ENCODE results near the gene FAM217B. TPM values are rescaled to one million over a fixed set of nuclear protein-coding genes. Genes with fewer than 3 reads are reported as not detected.
A peak's percentile ranks its signal among the peaks of the same experiment; 100 is the strongest.

FAM217B gene
- total RNA-seq, 1 donor from 2014 or later = 6.0 TPM

DNA sequence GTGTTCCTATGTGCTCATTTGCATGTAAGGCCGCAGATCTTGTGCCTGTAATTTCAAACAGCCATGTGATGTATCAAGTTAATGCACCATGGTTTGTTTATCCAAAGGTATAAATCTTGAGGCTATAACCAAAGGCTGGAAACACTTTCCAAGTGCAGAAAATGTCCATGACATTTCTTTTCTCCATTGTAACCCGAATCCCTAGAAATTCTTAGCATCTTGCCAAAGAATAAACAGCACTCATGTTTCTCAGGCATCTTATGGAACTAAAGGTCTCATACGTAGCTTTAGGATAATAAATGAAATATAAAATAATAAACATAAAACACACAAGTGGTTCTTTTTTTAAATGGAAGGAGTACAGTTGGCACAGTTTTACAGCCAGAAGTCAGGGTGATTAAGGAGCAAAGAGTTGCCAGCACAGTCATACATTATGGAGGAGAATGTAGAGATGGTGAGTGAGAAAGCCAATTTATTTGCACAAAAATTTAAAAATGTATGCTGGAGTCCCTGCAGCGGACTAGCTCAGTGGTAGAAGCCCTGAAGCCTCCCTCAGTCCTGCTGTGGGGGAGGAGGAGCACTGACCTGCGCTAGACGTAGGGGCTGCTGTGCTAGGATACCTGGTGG, 36.1 kb downstream of the FAM217B start:
- DNase-seq (ENCODE audit: low read depth) = no peak

DNA sequence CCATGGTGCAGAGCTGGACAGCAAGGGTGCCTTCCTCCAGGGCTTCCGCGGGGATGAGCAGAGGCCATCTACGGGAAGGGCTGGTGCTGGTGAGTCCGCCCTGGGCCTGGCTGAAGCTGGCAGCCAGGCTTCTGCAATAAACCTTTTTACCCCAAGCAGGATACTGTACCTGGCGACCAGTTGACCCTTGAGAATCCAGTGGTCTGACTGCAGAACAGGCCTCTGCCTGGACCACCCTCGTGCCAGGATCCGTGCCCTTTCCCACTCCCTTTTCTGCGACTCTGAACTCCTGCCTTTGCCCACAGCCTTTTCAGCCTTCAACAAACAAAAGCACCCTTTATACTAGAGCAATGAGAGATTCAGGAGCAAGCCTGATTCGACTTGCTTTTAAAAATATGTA, 36.9 kb downstream of the FAM217B start:
- DNase-seq (ENCODE audit: low read depth) = no peak

DNA sequence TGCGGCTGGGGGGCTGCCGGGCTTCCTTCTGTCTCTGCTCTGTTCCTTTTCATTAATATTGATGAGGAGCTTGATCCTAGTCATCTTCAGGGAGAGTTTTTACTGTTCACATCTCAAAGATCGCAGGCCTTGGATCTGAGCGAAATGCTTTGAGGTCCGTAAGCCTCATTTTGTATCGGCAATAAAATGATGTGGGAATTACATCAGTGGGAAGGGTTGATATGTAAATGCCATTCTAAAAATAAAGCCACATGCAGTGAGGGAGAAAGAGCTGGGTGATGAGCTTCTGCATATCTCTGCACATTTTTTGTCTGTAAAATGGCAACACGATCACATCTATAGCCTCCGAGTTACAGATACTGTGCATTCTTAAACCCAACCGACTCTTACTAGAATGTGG, 42.9 kb downstream of the FAM217B start:
- DNase-seq (ENCODE audit: low read depth) = no peak

DNA sequence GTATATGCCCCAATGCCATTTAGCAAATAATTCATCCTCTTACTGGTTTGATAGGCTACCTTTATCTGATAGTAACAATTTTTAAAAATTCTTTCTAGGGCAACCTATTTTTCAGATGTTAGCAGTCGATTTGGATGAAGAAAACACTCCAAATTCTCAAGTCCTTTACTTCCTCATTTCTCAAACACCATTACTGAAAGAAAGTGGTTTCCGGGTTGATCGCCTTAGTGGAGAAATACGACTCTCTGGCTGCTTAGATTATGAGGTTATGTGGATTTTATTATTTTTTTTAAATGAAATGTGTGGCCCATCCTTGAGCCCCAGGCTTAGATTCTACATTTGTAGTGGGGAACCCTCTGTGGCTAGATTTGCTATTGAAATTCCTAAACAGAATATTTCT, 44.4 kb downstream of the FAM217B start:
- no peak for DNase-seq (ENCODE audit: low read depth)

DNA sequence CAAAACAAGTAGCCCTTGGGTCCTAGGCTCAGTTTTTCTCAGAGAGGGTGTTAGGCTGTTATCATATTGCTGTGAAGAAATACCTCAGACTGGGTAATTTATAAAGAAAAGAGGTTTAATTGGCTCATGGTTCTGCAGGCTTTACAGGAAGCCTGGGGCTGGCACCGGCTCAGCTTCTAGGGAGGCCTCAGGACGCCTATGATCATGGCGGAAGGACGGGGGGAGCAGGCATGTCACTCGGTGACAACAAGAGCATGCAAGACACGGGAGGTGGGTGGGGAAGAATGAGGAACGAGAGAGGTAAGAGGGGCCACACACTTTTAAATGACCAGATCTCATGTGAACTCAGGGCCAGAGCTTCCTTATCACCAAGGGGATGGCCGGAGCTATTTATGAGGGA, 45.0 kb downstream of the FAM217B start:
- no peak for DNase-seq (ENCODE audit: low read depth)

DNA sequence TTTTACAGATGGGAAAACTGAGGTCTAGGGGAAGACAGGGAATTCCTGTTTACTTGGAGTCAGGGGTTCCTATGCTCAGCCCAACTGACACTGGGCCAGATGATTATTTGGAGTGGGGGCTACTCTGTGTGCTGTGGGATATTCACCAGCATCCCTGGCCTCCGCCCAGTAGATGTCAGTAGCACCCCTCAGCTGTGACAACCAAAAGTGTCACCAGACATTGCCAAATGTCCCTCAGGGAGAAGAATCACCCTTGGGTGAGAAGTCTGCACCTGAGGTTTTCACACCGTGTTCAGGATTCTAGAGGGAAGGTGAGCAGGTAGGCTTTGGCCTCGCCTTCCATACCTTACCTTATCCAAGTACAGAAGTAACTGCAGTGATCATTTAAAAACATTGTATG, 45.7 kb downstream of the FAM217B start:
- no peak for DNase-seq (ENCODE audit: low read depth)

DNA sequence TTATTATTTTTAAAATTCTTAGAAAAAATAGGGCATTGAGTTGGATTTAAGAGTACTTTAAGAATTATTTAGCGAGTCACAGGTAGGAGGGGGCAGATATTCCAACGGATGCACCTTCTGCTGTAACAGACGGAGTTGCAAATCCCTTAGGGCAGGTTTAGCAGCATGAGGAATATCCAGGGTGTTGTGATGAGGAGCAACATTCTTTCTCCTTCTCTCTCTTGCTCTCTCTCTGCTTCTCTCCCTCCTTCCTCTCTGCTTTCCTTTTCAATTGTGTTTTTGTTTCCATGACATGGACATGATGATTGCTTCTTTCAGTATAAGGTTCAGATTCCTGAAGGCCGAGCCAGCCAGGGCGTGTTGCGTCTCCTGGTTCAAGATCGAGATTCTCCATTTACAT, 46.9 kb downstream of the FAM217B start:
- DNase-seq (ENCODE audit: low read depth) = no peak

DNA sequence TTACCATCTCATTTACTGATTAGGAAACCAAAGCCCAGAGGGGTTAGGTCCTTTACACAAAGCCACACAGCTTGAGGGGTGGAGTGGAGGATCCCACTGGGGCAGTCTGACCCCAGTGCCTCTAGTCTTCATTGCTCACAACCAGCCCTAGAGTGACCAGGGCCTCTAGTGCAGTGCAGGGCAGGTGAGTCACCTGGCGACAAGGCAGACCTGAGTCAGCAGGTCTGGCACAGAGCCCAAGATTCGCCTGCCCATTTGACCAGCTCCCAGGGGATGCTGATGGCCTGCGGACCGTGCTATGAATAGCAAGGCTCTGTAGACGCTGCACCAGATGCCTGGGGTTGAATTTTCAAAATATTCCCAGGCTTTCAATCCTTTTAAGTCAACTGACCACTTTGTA, 48.0 kb downstream of the FAM217B start:
- peak; percentile 84 for DNase-seq (ENCODE audit: low read depth)

DNA sequence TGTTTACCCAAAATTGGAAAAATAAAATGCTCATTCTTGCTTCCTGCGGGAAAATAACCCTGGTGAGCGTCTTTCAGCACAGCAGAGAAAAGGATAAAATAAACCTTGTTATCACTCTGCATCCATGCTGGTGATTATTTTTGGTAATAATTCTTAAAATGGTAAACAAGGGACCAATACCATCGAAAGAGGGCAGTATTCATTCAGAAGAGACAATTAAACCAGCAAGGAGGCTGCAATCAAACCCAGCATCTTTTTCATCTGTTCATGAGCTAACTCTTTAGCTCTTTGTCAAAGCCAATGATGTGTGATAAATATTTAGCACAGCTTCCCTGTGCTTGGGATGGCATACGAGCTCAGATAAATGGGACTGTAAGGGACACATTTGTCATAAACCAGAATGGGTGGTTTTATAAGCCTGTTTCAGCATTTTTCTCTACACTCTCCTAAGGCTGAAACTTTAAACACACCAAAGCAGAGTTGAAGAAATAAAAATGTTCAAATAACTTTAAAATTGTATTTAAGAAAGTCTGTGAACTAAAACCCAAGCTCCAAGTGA, 52.4 kb downstream of the FAM217B start:
- no peak for DNase-seq (ENCODE audit: low read depth)

DNA sequence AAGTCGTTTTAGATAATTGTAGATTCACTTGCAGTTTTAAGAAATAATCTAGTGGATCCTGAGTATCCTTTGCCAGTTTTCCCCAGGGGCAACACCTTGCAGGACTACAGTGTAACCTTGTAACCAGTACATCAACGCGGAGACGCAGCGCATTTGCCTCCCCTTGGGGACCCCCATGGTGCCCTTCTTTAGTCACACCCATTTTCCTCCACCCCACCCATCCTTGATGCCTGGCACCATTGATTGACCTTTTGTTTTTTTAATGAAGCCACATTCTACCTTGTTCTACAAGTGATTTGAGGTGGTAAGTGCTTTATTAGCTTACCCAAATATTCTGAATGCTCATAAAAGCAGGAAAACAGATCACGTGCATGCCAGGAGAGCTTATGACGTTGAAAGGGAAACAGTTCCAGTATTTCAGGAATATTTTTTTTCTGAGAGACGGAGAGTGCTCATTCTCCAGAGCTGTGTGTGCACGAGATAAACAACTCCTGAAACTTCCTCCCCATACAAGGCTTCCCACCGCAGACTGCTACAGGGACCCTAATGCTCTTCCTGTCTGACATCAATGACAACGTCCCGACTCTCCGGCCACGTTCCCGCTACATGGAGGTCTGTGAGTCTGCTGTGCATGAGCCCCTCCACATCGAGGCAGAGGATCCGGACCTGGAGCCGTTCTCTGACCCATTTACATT, 53.7 kb downstream of the FAM217B start:
- DNase-seq (ENCODE audit: low read depth) = no peak

DNA sequence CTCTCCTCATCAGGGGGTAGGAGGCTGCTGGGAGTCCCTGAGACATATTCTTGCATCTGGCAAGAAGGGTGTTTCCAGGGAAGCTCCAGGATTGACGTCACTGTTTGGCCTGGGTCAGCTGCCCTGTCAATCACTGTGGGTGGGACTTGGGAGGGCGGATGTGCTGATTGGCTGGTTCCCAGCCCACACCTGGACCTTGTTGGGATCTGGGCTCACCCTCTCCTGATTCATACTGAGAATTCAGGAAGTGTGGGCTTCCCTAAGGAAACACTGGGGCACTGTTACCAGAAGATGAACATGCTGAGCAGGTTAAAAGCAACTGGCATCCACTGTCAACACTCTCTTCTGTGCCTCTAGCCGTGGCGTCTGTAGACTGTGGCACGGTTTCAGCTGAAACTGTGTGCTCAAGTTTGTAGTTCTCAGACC, 54.5 kb downstream of the FAM217B start:
- DNase-seq (ENCODE audit: low read depth) = no peak

DNA sequence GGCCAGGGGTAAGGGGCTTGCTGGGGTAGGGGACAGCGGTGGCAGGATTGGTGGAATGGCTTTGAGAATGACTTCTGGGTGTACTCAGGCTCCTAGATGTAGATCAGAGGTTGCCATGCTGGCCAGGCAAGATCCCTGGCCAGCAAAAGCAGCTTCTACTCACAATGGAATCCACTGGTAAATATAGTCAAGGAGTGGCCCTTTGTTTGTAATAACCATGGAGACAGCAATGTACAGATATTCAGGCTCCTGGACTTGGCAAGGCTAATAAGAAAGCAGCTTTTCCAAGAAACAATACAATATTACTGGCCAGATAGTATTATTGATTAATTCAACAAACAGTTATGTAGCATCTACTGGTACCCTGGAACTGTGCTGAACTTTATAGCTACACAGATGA, 55.9 kb downstream of the FAM217B start:
- DNase-seq (ENCODE audit: low read depth) = no peak

DNA sequence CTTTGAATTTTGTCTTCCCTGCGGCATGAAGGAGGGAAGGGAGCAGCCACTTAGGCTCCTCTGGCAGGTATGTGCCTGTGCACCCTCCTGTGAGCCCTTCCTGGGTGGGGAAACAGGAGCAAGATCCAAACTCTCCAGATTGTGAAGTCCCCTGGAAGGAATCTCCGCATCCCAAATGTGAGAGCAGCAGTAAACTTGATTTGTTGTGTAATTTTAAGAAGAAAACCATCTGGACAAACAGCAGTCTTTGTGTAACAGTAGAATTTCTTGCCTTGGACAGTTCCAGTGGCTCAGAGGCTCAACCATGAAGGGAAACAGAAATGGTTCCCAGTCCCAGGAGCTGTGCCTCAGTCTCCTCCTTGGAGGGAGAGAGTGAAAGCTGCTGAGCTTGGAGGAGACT, 57.7 kb downstream of the FAM217B start:
- no peak for DNase-seq (ENCODE audit: low read depth)

Other genes with a start within 250 kb of the FAM217B start
- 2.4 and 6.1 TPM in 2 replicates for gene SYCP2, start 6.8 kb upstream of the FAM217B start, total RNA-seq
- gene PPP1R3D, start 84 bp upstream of the FAM217B start, total RNA-seq = 7.4 and 7.8 TPM in 2 replicates
- 0.15 TPM in 1 of 2 replicates, not detected in the other for gene CDH26, start 18.0 kb downstream of the FAM217B start, total RNA-seq